ENCODE data around the gene ALPG.
A peak's percentile ranks its signal among the peaks of the same experiment; 100 is the strongest.
"Not testable (repeated sequence)": the region's sequence is repeated elsewhere in the genome, so short reads cannot be mapped to it uniquely, and the experiment has no call there.

The ALPG gene

DNA sequence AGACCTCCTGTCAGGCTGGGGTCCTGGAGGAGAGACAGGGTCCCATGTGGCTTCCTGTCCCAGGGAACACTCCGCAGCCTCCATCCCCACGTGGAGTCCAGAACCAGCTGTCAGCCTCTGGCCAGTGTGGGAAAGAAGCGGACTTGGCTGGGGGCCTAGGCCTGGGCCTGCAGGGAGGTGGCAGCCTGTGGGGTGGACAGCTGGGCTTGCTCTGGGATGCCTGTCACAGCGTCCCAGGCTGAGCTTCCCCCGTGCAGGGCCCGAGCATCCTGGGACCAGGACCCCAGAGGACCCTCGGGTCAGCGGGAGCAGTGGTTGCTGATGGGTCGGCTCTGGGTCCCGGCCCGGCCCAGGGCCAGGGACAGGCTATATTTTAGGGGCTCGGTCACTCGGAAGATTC is 35.8 kb downstream of the ALPG start:
- not testable (repeated sequence) for DNase-seq

DNA sequence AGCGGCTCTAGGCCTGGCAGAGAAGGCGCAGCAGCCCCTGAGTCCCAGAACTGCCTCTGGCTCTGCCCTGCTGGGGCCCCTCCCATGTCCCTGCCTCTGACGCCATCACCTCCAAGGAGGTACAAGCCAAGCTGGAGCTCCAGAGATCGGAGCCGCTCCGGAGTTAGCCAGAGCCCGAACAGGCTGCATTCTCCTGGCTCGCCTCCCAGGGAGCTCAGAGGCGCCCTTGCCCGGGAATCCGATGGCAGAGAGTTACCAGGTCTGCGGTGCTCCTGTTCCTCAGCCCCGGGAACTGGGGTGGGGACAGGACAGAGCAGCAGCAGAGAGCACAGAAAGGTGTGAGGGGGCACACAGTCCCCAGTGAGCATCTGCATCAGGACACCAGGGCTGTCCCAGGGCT is 36.4 kb downstream of the ALPG start:
- not testable (repeated sequence) for DNase-seq

GRCh38 chr2:232443669-232444408 is 37.2 kb downstream of the ALPG start:
- not testable (repeated sequence) for DNase-seq

- DNase-seq, result peak; percentile 73
Measured at GRCh38 chr2:232444409-232445148, 37.9 kb downstream of the ALPG start.

DNA sequence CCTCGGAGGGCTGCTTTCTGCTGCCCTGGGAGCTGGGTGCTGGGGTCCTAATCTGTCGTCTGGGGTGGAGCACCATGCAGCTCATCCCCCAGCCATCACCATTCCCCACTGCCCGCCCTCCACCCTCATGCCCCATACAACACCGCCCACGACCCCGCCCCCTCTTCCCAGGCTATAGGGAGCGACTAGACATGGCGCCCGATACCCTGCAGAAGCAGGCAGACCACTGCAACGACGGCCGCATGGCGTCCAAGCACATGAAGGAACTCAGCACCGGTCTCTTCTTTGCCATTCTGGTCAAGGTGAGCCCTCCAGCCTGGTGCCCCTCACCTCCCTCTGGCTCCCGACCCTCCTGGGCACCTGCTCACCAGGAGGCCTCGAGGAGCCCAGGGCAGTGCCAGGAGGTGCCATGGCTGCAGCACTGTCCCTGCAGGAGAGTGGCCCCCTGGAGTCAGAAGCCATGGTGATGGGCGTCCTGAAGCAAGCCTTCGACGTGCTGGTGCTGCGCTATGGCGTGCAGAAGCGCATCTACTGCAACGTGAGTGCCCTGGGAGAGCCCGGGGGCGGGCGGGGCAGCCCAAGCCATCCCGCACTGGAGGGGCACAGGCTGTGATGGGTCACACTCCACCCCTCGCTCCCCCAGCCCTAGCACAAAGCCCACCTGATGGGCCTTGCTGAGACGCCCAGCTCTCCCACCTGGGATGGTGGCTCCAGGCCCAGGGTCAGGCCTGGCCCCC is 38.7 kb downstream of the ALPG start:
- not testable (repeated sequence) for DNase-seq

DNA sequence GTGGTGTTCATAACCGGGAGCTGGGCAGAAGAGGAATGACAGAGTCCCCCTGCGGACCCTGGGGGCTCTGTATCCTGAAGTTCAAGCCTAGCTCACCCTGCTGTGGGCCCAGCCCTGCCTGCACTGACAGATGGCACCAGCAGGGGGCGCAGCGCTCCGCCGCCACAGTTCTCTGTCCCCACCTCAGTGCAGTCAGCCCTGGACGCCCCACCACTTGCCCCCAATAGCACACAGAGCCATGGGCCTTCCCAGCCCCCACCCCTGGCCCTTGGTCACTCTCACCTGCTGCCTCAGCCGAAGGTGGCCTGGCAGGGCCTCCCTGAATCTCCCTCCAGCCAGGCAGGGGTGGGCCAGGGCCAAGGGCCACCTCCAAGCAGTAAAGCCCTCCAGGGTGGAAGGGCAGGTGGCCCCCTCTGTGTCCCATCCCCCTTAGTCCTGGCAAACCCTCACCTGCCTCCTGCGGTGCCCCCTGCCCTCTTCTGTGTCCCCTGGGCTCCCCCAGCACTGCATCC is 39.7 kb downstream of the ALPG start:
- DNase-seq, result not testable (repeated sequence)

- DNase-seq, result no peak
Measured at GRCh38 chr2:232447091-232447620, 40.5 kb downstream of the ALPG start.

GRCh38 chr2:232447638-232448303 is 41.1 kb downstream of the ALPG start:
- DNase-seq, result no peak

GRCh38 chr2:232448304-232448690 is 41.7 kb downstream of the ALPG start:
- no peak for DNase-seq

GRCh38 chr2:232449964-232450363 is 43.3 kb downstream of the ALPG start:
- DNase-seq, result no peak

DNA sequence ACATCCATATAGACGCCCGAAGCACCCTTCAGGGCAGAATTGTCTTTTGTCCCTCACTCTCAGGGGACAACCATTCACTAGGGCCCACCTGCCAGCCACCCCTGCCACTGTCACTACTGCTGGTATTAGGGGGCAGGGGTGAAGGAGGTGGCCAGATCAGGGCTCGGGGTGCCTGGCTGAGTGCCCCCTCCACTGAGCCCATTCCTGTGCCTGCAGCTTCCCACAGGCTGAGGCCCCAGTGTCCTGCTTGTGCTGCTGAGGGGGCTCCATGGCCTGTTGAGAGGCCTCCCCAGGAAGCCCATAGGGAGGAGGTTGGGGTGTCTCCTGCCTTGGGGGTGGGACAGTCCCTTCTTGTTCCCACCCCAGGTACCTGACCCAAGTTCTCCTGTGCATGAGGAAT is 45.0 kb downstream of the ALPG start:
- not testable (repeated sequence) for DNase-seq

GRCh38 chr2:232454630-232455029 is 48.0 kb downstream of the ALPG start:
- no peak for DNase-seq

DNA sequence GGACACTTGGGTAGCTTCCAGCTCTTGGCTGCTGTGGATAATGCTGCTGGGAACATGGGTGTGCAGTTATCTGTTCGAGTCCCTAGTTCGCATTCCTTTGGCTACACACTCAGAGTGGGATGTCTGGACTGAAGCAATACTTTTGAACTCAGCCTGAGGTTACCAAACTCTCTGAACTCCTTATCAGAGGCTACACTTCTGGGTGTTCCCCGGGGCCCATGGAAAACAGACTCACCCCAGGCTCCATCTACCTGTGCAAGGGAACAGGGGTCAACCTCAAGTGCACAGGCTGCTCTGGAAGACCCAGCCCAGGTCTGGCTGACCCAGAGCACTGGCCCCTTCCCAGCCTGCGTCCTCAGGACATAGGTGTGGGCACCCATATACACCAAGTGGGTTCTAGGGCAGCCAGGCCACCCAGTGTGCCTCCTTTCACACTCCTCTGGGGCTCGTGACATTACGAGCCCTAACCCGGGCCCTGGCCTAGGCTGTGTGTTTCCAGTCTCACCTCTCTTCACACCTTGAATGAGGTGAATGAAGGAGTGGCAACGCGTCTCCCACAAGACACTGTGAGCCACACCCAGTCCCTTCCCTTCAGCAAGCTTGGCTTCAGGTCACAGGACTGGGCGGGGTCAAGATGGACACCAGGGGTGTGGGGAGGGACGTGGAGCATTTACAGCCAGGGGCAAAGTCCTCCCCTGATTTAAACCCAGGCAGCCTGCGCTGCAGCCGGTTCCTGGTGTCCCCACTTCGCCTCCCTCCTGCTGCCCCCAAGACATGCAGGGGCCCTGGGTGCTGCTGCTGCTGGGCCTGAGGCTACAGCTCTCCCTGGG is 49.0 kb downstream of the ALPG start, which contains the start of gene ALPI:
ALPI (plus strand) TSS at position 728 of the 830 bp plus-strand sequence; CDS start at position 775, 47 bp downstream.
- DNase-seq, result no peak

DNA sequence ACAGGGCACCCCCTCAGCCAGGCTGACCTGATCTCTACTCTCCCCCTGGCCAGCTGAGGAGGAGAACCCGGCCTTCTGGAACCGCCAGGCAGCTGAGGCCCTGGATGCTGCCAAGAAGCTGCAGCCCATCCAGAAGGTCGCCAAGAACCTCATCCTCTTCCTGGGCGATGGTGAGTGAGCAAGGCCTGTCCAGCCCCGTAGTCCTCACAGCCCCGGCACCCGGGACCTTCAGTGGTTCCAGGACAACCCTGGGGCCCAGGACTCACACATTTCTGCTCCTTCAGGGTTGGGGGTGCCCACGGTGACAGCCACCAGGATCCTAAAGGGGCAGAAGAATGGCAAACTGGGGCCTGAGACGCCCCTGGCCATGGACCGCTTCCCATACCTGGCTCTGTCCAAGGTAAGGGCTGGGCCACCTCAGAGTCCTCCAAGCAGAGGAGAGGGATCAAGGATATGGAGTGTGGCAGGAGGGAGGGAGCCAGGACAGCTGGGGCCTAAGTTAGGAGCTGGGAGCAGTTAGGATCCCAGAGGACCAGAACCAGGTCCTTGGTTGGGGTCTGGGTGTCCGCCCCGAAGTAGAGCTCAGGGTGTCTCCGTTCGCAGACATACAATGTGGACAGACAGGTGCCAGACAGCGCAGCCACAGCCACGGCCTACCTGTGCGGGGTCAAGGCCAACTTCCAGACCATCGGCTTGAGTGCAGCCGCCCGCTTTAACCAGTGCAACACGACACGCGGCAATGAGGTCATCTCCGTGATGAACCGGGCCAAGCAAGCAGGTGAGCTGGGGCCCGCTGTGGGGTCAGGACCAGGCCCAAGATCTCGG is 49.9 kb downstream of the ALPG start:
- no peak for DNase-seq

DNA sequence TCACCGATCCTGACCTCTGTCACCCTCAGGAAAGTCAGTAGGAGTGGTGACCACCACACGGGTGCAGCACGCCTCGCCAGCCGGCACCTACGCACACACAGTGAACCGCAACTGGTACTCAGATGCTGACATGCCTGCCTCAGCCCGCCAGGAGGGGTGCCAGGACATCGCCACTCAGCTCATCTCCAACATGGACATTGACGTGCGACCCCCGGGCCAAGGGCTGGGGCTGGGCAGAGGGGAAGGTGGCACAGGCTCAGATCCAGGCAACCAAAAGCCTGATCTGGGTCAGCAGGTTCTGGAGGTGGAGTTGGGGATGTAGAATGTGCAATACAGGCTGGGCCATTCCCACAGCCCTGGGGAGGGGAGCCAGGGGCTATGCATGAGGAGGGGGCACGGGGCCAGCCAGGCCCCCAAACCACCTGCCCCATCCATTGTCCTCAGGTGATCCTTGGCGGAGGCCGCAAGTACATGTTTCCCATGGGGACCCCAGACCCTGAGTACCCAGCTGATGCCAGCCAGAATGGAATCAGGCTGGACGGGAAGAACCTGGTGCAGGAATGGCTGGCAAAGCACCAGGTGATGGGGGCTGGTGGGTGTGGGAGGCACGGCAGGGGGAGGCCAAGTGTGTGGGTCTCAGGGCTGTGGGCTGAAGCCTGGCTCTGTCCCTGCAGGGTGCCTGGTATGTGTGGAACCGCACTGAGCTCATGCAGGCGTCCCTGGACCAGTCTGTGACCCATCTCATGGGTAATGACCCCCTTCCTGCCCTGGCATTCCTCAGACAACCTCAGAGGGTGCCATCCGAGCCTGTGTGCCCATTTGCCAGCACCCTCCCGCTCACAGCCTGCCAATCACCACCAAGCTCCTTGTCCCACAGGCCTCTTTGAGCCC is 50.7 kb downstream of the ALPG start:
- no peak for DNase-seq

GRCh38 chr2:232458051-232458660 is 51.5 kb downstream of the ALPG start:
- DNase-seq, result no peak

GRCh38 chr2:232458661-232459418 is 52.2 kb downstream of the ALPG start:
- no peak for DNase-seq

GRCh38 chr2:232459419-232460035 is 52.9 kb downstream of the ALPG start:
- no peak for DNase-seq

Measured in activated naive CD4-positive, alpha-beta T cell treated with Interleukin-2 at 50 U/mL for 16 hours (primary cell).